DMS53 (cell line): ENCODE results near the gene CDH13.

Source experiments
- DNase-seq: peaks from one replicate; lab custom pipeline; 2025; lab: John Stamatoyannopoulos, UW

Gene CDH13

GRCh38 chr16:82788919-82789318, 162.2 kb downstream of the CDH13 start:
- no peak for DNase-seq

- no peak for DNase-seq
Measured at GRCh38 chr16:82792693-82793092, 165.9 kb downstream of the CDH13 start.

DNA sequence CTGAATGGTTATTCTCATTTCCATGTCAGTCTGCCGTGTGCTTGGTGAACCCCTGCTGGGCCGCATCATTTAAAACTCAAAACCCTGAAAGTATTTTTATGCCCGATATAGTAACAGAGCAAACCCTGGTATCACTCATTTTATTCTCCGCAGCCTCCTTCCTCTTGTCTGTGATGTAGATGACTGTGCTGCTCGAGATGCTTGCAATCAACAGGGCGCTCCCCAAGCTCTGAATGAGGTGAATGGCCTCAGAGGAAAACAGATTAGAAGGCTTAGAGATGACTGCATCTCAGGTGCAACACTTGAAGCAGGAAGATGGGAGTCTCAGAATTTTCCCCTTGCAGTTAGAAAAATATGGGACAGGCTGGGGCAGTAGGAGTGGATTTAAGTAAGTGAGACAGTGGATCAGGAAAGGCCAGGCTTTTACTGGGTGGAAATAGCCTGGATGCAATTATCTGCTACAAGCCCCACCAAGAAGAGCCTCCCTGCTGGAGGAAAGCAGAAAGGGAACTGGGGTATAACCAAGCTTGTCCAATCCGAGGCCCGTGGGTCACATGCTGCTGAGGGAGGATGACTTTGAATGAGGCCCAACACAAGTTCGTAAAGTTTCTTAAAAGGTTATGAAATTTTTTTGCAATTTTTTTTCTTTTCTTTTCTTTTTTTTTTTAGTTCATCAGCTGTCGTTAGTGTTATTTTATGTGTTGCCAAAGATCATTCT, 166.9 kb downstream of the CDH13 start:
- no peak for DNase-seq

GRCh38 chr16:82796047-82796446, 169.3 kb downstream of the CDH13 start:
- DNase-seq = no peak

DNA sequence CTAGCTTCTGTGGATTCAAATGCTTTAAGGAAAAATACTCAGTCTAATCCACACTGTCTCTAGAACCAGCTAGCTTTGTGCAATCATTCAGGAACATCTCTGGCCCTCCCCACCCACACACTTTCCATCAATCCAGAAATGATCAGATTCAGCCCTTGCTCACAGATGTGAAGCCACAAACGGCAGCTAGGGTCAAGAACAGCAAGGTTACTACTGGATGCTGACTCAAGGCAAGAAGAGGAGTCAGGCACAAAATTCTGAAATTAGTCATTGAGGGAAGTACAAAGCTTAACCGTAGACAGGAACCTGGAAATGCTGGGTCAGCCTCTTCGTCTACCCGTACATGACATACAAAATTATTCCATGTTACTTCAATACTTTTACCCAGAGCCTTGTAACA, 174.6 kb downstream of the CDH13 start:
- DNase-seq = no peak

DNA sequence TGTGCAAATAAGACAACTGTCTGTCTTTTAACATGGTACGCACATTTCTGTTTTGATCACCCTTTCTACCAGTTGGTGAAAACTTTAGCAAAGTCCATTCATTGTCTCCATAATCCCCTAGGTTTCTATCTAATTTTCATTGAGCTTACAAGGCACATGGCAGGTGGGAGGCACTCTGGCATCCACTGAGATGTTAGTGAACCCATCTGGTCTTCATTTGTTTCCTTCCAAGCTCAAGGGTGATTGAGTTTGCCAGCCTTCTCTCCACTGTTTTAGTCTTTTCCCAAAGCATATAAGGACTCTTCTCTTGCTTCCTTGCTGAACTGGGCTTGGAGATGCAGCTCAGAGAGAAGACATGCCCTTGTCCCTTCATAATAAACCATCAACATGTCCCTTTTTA, 179.1 kb downstream of the CDH13 start:
- no peak for DNase-seq

- no peak for DNase-seq
Measured at GRCh38 chr16:82807311-82807710, 180.5 kb downstream of the CDH13 start.

GRCh38 chr16:82808036-82808435, 181.3 kb downstream of the CDH13 start:
- DNase-seq = no peak

- DNase-seq = no peak
Measured at GRCh38 chr16:82810077-82810476, 183.3 kb downstream of the CDH13 start.

GRCh38 chr16:82814059-82814458, 187.3 kb downstream of the CDH13 start:
- DNase-seq = no peak

- no peak for DNase-seq
Measured at GRCh38 chr16:82819286-82819685, 192.5 kb downstream of the CDH13 start.

DNA sequence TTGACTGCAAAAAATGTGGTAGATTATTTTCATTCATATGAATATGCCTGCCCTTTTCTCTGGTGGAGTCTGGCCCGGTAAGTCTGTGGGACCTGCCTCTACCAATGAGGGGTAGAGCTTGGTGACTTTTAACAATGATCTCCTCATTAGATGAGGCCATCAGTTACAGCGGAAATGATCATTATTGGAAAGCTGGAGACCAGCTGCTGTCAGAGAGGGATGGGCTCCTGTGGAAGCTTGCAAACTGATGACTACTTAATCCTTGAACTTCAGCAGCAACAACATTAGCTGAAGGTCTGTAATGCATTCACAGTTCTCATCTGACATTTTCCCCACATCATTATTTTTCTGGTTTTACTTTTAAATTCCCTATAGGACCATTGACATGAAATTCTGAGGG, 194.1 kb downstream of the CDH13 start:
- no peak for DNase-seq

DNA sequence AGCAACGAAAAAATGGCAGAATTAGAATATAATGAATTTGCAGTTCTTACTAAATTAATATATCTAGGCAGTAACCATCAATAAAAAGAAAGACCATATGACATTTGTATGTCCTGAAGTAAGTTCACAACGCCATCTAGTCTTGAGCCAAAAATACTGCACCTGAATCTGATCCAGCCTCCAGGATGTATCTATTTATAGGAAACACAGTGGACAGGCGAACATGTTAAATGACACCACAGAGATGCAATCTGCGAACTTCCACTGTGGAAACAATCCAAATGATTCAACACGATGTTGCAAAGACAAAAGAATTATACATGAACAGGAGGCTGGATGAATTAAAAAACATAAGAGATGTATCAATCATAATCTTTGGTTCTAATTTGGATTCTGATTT, 197.6 kb downstream of the CDH13 start:
- peak; percentile 12 for DNase-seq

- DNase-seq = no peak
Measured at GRCh38 chr16:82829301-82829700, 202.5 kb downstream of the CDH13 start.

- no peak for DNase-seq
Measured at GRCh38 chr16:82830944-82831343, 204.2 kb downstream of the CDH13 start.

DNA sequence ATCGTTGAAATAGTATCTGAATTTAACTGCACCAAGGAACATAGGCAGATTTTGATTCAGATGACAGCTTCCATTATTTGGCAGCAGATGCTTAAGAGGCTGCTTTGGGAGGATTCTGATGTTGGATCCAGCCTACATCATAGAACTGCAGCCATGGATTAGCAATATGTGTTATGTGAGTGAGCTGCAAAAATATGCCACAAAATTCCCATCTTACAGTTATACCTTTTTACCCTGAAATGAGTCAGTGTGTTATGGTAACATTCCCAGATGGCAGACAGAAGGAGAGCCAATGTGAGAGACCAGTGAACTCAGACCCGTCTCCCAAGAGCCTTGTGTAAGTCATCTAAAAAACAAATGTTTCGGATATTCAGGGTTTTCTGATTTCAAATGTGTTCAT, 206.1 kb downstream of the CDH13 start:
- no peak for DNase-seq

- DNase-seq = no peak
Measured at GRCh38 chr16:82833378-82833993, 206.7 kb downstream of the CDH13 start.

DNA sequence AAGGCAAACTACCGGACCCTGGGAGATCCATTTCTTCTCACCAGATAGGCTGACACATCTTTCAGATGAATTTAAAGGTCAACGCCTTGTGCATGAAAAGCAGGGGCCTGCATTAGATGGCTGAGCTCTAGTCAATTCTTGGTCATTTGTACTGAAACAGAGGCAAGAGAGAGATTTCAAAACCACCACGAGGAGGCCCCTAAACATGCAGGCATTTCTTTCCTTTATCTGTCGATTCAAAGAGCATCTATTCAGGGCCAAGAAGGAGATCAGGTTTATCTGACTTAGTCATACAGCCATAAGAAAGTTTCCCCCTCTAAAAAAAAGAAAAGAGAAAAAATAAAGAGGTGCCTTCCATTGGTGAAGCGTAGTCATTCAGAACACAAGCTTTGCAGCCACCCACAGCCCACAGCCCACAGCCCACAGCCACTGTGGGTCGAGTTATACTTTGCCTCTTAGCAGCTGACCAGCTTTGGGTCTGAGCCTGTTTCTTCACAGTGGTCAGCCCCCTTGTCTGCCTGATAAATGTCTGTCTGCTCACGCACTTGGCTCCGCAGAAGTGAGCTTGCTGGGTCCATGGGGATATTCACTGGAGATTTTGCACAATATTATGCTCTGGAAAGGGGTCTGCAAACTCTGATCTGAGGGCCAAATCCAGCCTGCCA, 207.5 kb downstream of the CDH13 start:
- DNase-seq = no peak

DNA sequence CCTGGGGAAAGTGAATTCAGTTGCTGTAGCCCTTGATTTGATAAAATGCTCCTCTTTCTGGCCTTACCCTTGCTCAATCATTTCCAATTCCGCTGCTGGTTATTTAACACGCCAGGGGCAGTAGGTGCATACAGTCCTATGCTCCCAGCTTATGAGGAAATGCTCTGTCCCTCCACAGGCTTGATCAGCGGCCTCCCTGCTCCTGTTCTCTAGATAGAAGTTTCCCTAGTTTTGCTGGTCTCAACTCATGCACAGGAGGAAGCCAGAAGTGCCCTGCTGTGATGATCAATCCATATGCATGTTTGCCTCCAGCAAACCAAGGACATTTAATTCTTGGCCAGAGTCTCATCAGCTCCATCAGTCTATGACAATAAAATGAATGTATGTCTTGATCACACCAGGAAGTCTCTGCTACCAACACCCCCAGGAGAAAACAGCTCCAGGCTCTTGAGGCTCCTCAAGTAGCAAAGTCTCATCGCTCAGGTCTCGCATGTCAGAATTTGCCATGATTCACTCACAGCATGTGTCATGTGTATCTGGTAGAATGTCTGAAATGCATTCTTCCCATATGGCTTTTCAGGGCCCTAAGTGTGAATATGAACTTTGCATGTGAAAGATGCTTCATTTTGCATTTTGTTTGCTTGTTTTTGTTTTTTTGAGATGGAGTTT, 208.9 kb downstream of the CDH13 start:
- no peak for DNase-seq

DNA sequence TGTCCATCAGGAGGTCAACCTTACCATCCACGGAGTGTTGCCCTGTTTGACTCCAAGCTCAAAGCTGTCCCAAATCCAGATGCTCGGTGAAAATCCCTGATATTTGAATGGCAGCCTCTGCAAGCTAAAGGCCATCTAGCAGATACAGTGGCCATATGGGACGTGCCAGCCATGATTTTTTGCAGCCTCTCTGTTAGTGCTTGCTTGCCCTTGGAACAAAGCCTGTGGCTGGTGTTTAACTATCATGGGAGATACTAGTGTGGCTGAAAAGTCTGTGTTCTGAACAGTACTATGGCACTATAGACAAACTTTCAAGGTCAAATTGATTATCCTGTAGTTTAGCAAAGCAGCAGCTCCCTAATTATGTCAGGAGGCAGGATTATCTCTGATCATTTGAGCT, 214.3 kb downstream of the CDH13 start:
- DNase-seq = no peak

DNA sequence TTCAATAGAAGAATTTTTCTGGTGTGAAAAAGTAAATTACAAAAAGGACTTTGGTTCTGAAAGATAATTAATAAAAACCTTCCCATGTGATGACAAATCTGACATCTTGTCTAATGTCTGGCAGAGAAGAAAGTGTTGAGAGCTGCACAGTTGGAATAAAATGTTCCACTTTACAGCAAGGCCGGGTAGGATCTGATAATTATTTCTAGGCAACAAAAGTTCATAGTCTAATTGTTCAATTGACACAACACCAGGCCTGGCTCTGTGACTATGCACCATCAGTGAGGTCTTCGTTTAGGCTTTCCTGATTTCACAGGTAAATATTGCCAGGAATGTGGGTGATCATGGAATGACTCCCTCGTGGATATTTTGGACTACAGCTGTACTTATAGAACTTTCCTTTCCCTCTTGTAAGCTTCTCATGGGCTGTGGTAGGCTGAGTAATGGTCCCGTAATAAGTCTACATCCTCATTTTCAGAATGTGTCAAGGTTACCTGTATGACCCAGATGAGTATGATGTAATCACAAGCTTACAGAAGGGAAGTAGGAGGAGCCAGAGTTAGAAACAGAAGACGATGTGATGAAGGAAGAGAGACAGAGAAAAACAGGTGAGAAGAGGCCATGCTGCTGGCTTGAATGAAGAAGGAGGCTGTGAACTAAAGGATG, 217.0 kb downstream of the CDH13 start:
- no peak for DNase-seq

- DNase-seq = no peak
Measured at GRCh38 chr16:82845116-82845515, 218.3 kb downstream of the CDH13 start.
